Heart right ventricle (tissue), 16 donors: ENCODE data around the gene MDP1. TPM values are rescaled to one million over a fixed set of nuclear protein-coding genes. Genes with fewer than 3 reads are reported as not detected.

Experiments used
- ATAC-seq, 8 donors: fragments of 200-7000 bp; cut with Tn5 transposase; one replicate each; pipeline ENCODE4 v1.9.1; 2020; ENCODE audit warnings: mild to moderate bottlenecking in 8 of 8, moderate library complexity in 8 of 8, moderate number of reproducible peaks in 1 of 8
- DNase-seq, 2 donors: peaks; one replicate each; pipeline ENCODE4 v3.0.0-alpha.2; 2020
- H3K27ac ChIP-seq, 10 donors: fragments of 200-600 bp; sonication (generic) in 2 of 10; one replicate each; pipeline versions ENCODE4 v1.5.0 to v1.8.0; 2020 to 2022; ENCODE audit warnings: mild to moderate bottlenecking in 3 of 10
- H3K27me3 ChIP-seq, 7 donors: fragments of 200-600 bp; one replicate each; pipeline ENCODE4 v1.8.0; 2021 to 2022; ENCODE audit warnings: mild to moderate bottlenecking in 2 of 7
- H3K36me3 ChIP-seq, 9 donors: fragments of 200-600 bp; sonication (generic) in 1 of 9; one replicate each; pipeline versions ENCODE4 v1.5.0 to v1.8.0; 2020 to 2022; ENCODE audit warnings: mild to moderate bottlenecking in 2 of 9
- H3K4me1 ChIP-seq, 9 donors: fragments of 200-600 bp; sonication (generic) in 1 of 9; one replicate each; pipeline versions ENCODE4 v1.5.0 to v1.8.0; 2020 to 2022; ENCODE audit warnings: mild to moderate bottlenecking in 4 of 9
- H3K4me3 ChIP-seq, 10 donors: fragments of 200-600 bp; sonication (generic) in 2 of 10; one replicate each; pipeline versions ENCODE4 v1.5.0 to v1.8.0; 2020 to 2022; ENCODE audit warnings: mild to moderate bottlenecking in 7 of 10, moderate library complexity in 2 of 10
- H3K9me3 ChIP-seq, 11 donors: fragments of 200-600 bp in 10 of 11; sonication (generic) in 2 of 11; one replicate each; pipeline versions ENCODE4 v1.5.0 to v1.8.0; 2013 to 2022; ENCODE audit warnings: mild to moderate bottlenecking in 2 of 11, control low read depth in 1 of 11, moderate library complexity in 1 of 11
- WGBS, 2 donors: extraction: QIAGEN DNeasy Blood & Tissue Kit; methylation state at CpG; one replicate each; pipeline ENCODE4 v1.1.7; 2013; ENCODE audit warnings: inconsistent platforms in 1 of 2; 5-methylcytosine and 5-hydroxymethylcytosine counted together
- intact Hi-C, 10 donors: fragments of 100-400 bp; cut with DNase I; formaldehyde crosslinking; loops; one replicate each; pipeline versions ENCODE4 v1.11.1 to v1.14.2; 2022
- polyA plus RNA-seq, 2 donors: library from polyadenylated mRNA; stranded (reverse); fragments of 200-250 nt; gene quantifications; one replicate each; pipeline ENCODE4 v1.2.3, GENCODE V29; 2013
- total RNA-seq, 10 donors: library from RNA; stranded (reverse); fragmentation: NEBNext Ultra II Directional in 3 of 10; extraction: Animal tissue kit (Norgen Biotek cat#: 25700) in 3 of 10; gene quantifications; one replicate each; pipeline versions ENCODE4 v1.2.1 to v1.2.4, GENCODE V29; 2021 to 2023
- TF ChIP-seq, protein P1 (sequence below), 9 donors: fragments of 200-600 bp; sonication (generic) in 2 of 9; IDR thresholded peaks; one replicate each; pipeline versions ENCODE4 v1.5.0 to v1.8.0; 2021 to 2022; ENCODE audit warnings: antibody characterized with exemption in 9 of 9, mild to moderate bottlenecking in 5 of 9, moderate library complexity in 1 of 9
- donor health status: Arrhythmogenic right ventricular cardiomyopathy.
- donor health status: ischemic (EF 13 %, LVEDD 7.1; RV severe dilation, severe dysfunction).
- donor health status: healthy with polysubstance abuse.
- donor health status: DM: no; HTN: yes; CAD: no.
- donor health status: DM: no; HTN: no; CAD: no.
- donor health status: ischemic (EF 25% LVEDD 6.9; RV normal size, moderate dysfunction).
- donor health status: ischemic (EF 25% LVEDD 5.7; RV mildly dilated, moderate dysfunction).
- donor health status: healthy.
- donor health status: DM: yes; HTN: yes; CAD: no.
- donor health status: Ischemic cardiomyopathy.
- donor health status: ischemic (EF 35%, LVEDD 5.7; RV mildly dilated, moderate dysfunction).
- donor health status: nonischemic (EF 11% LVEDD 7.7; RV severe dilation, severe dysfunction).
- donor health status: DM: yes; HTN: yes; CAD: no.
- donor health status: PGD.
- donor health status: ischemic (EF 29% LVEDD 5.4; RV normal size, mild dysfunction).
- donor health status: nonischemic (EF 23%, LVEDD 6.1; RV moderate dilation, normal function).

Gene MDP1
- total and polyA plus RNA-seq, 12 donors, result 13.9 to 23.5 (median 19.2) TPM

GRCh38 chr14:24179961-24180796 is 35.7 kb downstream of the MDP1 start:
- WGBS, 2 donors, result 77 to 84% methylated on average over 18 of the region's 18 CpGs
- H3K36me3 ChIP-seq, result peaks cover 0 to 99% (median 43%) of the 10 kb centered on the region in 9 donors
- H3K27me3 ChIP-seq, result no peaks in the 10 kb centered on the region
- ATAC-seq (peak in 7 of 8 donors; percentile 18 to 79 (median 43)), DNase-seq (no peak)
- TF ChIP-seq, protein P1, sequence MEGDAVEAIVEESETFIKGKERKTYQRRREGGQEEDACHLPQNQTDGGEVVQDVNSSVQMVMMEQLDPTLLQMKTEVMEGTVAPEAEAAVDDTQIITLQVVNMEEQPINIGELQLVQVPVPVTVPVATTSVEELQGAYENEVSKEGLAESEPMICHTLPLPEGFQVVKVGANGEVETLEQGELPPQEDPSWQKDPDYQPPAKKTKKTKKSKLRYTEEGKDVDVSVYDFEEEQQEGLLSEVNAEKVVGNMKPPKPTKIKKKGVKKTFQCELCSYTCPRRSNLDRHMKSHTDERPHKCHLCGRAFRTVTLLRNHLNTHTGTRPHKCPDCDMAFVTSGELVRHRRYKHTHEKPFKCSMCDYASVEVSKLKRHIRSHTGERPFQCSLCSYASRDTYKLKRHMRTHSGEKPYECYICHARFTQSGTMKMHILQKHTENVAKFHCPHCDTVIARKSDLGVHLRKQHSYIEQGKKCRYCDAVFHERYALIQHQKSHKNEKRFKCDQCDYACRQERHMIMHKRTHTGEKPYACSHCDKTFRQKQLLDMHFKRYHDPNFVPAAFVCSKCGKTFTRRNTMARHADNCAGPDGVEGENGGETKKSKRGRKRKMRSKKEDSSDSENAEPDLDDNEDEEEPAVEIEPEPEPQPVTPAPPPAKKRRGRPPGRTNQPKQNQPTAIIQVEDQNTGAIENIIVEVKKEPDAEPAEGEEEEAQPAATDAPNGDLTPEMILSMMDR (IDR thresholded peaks at IDR 0.05), result no peak
- intact Hi-C loops, result no loop called here
- peaks cover 0 to 19% (median 12%) of the 10 kb centered on the region in 9 donors for H3K4me1 ChIP-seq
- H3K27ac ChIP-seq, result peak overlapping the region; percentile 31 to 77 (median 64)
- H3K9me3 ChIP-seq, result no peaks in the 10 kb centered on the region
- no peak overlapping the region for H3K4me3 ChIP-seq

DNA sequence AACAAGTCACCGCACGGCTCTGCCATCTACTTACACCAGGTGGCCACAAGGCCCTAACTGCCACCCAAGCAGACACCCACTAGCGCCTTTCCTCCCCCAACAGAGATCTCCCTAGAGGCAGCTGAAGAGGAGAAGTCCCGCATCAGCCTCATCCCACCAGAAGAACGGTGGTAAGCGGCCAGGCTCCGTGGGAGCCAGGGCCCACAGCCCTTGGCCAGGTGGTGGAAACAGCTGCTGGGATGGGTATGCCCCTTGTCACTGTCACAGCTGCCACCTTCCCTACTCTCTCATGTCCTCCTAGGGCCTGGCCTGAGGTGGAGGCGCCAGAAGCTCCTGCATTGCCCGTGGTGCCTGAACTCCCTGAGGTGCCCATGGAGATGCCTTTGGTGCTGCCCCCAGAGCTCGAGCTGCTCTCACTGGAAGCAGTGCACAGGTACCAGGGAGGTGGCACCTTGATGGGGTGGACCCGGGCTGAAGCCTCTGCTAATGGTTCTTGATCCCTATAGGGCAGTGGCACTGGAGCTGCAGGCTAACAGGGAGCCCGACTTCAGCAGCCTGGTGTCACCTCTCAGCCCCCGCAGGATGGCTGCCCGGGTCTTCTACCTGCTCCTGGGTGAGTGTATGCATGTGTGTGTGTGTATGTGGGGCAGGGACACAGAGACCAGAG is 36.4 kb downstream of the MDP1 start:
- DNase-seq, result no peak
- TF ChIP-seq, protein P1 (IDR thresholded peaks at IDR 0.05), result no peak
- Histone ChIP-seq H3K4me1 (peaks cover 0 to 19% (median 12%) of the 10 kb centered on the region in 9 donors), H3K4me3 (no peak overlapping the region), H3K27me3 (no peaks in the 10 kb centered on the region), H3K27ac (peak overlapping the region; percentile 31 to 77 (median 64)), H3K9me3 (no peaks in the 10 kb centered on the region), H3K36me3 (peaks cover 0 to 99% (median 38%) of the 10 kb centered on the region in 9 donors)
- 89 to 90% methylated on average over 14 of the region's 14 CpGs for WGBS, 2 donors
- intact Hi-C loops, result no loop called here
- peak in 7 of 8 donors; percentile 2 to 18 (median 12) for ATAC-seq

DNA sequence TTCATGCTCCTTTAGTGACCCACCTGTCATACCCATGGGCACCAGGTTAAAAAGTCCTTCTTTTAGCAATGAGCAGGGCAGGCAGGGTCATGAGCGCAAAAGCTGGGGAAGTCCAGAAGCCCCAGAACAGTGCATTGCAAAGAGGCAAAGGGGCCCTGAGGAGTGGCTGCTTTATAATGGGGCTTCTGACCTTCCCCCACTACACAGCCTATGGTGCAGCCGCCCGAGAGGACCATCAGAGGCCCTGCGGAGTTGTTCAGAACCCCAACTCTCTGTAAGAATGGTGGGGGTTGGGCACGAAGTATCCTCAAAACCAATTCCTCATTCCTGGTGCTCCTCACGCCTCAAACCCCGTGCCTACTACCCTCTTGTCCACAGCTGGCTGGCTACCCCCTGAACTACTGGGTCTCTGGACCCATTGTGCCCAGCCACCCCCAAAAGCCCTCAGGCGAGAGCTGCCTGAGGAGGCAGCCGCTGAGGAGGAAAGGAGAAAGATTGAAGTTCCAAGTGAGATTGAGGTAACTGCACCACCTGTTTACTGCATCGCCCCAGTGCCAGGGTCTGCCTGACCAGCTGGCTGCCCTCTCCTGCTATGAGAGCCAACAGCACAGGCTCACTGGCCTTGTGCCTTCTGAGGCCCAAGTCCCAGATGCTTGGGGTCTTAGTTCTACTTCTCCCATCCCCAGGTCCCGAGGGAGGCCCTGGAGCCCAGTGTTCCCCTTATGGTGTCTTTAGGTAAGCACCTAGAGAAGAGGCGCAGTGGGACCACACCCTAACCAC is 37.3 kb downstream of the MDP1 start:
- WGBS, 2 donors, result 93 to 99% methylated on average over 12 of the region's 12 CpGs
- intact Hi-C loops, result no loop called here
- DNase-seq (no peak), ATAC-seq (no peak)
- Histone ChIP-seq H3K36me3 (peaks cover 0 to 99% (median 31%) of the 10 kb centered on the region in 9 donors), H3K27ac (peak overlapping the region in 1 of 10 donors; percentile 66), H3K4me1 (peaks cover 0 to 19% (median 12%) of the 10 kb centered on the region in 9 donors), H3K27me3 (no peaks in the 10 kb centered on the region), H3K4me3 (no peak overlapping the region), H3K9me3 (no peaks in the 10 kb centered on the region)
- TF ChIP-seq, protein P1 (IDR thresholded peaks at IDR 0.05), result no peak

GRCh38 chr14:24177891-24178290 is 38.0 kb downstream of the MDP1 start:
- WGBS, 2 donors, result 88 to 89% methylated on average over 14 of the region's 14 CpGs
- DNase-seq, result no peak
- no peak for ATAC-seq
- no peak overlapping the region for H3K27ac ChIP-seq
- peaks cover 0 to 99% (median 24%) of the 10 kb centered on the region in 9 donors for H3K36me3 ChIP-seq
- H3K4me1 ChIP-seq, result peaks cover 0 to 19% (median 12%) of the 10 kb centered on the region in 9 donors
- no peaks in the 10 kb centered on the region for H3K9me3 ChIP-seq
- TF ChIP-seq, protein P1 (IDR thresholded peaks at IDR 0.05), result no peak
- H3K4me3 ChIP-seq, result no peak overlapping the region
- intact Hi-C loops, result no loop called here
- H3K27me3 ChIP-seq, result no peaks in the 10 kb centered on the region
